CD4-positive, alpha-beta T cell treated with Interleukin-4 for 4 hours (primary cell): Measurements from ENCODE around the gene UNCX.

Experiments used
- DNase-seq: peaks from one replicate; pipeline ENCODE4 v3.0.0-alpha.2; 2020

UNCX gene

DNA sequence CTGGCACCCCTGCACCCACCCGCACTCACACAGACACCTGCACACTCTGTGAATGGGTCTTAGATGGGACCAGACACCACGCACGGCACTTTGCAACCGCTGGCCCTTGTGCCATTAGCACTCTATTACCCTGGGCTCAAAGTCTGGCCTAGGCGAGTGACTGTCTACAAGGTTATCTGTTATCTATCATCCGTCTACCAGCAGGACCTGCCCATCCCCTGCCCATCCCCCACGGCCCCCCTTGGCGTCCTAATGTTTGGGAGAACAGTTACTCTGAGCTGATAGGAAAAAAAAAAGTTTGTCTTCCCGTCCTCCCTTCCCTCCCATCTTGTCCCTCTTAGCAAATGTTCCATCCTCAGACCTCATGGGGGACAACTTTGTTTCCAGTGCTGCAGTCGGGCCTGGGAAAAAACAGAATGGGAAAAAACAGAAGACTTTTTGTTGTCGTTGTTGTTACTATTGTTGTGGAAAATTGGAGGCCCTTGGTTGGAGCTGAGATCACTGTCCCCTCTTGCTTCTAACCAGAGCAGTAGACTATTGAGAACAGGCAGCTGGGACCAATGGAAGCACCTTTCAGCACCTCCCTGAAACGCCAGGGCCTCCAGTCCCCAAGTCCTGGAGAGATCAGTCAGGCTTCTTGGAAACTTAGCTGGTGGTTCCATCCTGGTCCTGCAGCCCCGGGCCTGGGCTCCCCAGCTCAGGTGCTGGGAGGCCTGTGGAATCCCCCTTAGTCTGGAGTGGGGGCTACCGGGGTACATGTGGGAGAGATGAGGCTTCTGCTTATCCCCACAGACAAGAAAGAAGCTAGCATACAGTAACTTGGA, 12.2 kb downstream of the UNCX start:
- DNase-seq, result no peak

DNA sequence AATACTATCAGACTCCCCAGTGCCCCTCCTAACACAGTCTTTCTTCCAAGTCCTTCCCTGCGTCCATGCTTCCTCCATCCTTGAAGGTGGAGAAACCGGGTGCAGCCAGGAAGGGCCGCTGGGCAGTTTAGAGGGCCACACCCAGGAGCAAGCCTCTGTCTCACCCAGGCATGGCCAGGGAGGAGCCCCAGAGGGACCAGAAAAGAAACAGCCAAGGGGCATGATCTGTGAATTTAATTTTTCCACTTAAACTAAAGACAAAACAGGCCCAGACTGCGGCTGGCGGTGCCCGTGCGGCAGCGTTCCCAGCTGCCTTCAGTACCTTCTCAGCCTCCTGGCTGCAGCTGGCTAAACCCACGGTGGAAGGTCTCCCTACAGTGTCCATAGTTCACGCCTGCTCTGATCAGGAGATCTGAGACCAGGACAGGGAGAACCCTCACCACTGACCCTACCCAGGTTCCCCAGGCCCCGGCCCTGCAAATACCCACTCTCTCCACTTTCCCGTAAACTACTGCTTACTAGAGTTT, 12.9 kb downstream of the UNCX start:
- DNase-seq, result no peak

DNA sequence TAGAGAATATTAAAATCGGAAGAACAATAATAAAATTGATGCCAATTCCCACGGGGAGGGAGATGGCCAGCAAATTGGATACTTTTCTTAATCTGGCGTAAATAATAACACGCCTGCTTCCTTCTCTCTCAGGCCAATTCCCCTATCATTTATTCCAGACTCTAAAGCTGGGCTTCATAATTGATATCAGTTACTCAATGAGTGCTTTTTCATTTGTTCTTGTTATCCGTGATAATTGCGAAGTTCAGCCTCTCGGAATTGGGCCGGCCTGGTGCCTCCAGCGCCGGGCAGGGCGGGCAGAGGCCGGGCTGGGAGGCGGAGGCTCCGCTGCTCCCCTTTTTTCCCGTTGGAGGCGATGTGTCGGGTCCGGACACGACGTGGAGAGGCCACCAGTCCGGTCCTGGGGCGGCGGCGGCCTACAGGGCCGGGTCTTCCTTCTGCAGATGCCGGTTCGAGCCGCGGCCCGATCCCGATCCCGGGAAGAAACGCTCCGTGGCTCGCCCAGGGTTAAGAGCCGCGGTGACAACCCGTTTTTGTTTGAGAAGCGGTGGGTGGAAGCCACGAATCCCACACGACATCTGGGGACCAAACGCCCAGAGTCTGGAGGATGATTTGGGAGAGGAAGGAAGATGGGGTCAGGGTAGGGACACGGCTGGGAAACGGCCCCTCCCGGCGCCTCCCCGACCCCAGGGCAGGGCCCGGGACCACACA, 13.6 kb downstream of the UNCX start:
- no peak for DNase-seq

DNA sequence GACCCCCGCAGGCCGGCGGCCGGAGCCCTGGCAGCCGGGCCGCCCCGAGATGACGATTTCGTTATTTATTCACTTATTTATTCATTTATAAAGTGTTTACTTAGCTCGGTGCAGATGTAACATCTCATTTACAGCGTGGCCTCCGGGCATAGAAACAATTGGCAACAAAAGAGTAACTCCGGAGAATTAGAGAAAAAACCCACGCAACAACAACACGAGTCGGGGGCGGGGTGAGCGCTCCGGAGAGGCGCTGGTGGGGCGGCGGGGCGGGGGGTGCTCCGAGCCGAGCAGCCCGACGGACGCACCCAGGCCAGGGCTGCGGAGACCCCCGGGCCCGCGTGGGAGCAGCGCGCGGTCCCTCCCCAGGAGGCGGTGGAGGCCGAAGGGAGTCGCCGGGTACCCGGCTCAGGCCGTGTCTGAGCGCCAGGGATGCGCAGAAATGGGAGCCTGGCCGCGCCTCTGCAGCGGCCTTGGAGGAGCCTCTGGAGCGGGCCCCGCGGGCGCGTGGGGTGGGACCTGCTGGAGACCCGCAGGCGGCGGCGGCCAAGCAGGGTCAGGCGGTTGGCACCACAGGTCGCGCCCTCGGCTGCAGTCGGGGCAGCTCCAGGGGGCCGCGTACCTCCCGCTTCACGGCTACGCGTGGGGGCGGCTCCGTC, 14.3 kb downstream of the UNCX start:
- no peak for DNase-seq

DNA sequence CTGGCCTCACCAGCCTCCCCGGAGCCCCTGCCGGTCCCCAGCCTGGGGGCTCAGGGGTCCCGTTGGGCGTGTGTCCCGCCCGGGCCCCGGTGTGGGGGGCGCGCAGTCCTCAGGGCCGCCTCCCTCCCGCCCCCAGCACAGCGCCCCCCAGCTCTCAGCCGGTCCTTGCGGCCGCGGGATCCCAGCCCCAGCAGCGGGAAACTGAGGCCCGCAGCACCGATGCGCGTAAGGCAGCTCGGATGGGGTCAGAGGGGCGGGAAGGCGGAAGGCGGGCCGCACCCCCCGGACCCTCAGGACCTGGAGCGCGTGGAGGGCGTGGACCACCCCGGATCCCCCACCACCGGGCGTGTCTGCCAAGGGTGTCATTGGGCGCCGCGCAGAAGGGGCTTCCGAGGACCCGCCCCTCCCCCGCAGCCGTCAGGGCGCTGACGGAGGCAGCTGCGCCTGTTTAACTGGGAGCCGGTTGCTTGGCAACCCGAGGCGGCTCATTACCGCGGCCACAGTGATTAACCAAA, 14.9 kb downstream of the UNCX start:
- DNase-seq, result no peak

DNA sequence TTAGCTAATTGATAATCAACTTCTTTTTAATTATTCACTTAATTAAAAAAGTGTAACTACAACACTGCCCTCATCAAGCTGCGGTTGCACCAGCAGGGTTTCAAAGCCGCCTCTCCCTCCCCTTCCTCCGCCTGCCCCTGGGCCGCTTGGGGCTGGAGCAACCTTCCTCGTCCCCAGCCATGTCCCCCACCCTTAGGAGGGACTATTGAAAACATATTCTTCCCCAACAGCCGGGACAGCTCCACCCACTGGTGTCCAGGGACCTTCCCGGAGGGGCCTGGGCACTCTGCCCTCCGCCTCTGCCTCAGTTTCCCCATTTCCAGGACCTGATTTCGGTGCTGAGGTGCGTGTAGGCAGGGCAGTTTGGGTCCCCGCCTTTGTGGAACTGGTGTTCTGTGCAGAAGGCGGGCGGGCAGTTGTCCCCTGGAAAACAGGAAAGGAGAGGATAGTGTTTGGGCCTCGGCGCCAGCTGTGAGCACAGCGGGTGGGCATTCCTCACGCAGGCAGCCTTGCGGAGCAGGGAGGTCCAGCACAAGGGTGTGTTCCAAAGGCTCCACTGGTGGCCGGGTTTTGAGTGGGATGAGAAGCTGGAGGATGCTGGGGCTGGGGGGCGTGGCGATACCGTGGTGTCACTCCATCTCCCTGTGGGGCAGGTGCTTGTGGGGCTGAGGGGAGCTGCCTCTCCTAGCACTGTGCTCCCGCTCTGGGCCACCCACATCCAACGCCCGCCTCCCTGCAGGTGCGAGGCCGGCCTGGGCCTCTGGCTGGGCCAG, 15.7 kb downstream of the UNCX start:
- no peak for DNase-seq

DNA sequence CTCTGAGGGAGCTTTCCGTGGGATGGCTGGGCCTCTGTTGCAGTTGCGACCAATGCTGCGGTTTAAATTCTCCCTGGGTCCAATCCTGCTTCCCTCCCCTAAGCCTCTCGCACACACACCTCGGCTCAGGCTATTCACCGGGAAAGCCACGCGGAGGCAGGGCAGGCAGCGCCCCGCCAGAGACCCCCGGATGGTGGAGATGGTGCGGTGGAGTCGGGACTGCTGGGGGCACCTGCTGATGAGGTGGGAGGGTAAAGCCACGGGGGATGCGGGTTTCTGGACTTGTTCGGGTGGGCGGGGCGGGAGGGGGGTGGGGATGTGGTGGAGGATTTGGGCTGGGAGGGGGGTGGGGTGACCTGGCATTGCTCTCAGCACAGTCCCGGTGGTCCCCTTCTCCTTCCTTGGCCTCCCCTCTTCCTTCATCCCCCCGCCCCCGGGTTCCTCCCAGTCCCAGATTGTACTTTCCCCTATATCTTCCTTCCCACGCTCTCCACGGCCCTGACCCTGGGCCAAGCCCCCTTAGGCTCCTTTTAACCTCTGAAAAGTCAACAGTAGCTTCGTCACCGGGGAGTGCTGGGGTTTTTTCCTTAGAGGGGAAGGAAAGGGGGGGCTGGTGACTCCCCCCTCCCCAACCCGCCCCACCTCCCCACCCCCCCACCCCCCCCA, 16.4 kb downstream of the UNCX start:
- DNase-seq, result no peak

DNA sequence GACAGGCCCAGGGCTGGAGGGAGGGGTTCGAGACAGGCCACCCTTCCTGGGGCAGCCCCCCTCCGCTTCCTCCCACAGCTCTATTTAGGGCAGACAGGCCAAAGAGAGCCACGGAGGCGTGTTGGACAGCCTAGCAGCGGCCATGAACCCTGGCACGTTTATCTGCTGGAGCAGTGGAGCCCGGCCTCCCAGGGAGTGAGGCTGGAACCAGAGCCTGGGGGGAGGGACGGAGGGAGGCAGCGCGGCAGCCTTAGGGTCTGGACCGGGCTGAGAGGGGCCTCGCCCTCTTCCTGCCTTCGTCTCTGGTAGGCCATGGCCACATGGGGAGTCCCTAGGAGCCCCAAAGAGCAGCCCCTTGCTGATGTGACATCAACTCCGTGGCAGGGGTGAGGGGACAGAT, 17.1 kb downstream of the UNCX start:
- DNase-seq, result no peak

DNA sequence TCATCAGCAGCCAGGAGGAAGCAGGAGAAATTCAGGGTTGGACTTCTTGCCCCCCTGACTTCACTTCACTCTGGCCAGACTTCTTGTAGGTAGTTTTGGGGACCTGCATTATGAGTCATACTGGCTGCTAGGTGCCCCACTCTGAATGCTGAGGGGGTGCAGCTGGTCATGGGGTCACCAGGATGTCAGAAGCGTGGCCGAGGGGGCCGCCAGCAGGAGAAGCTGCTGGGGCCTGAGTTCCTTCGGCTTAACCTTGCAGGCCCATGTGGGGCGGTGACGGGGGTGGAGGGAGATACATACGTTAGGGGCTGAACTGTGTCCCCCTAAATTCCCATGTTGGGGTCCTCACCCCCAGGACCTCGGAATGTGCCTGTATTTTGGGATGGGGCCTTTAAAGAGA, 18.2 kb downstream of the UNCX start:
- no peak for DNase-seq

DNA sequence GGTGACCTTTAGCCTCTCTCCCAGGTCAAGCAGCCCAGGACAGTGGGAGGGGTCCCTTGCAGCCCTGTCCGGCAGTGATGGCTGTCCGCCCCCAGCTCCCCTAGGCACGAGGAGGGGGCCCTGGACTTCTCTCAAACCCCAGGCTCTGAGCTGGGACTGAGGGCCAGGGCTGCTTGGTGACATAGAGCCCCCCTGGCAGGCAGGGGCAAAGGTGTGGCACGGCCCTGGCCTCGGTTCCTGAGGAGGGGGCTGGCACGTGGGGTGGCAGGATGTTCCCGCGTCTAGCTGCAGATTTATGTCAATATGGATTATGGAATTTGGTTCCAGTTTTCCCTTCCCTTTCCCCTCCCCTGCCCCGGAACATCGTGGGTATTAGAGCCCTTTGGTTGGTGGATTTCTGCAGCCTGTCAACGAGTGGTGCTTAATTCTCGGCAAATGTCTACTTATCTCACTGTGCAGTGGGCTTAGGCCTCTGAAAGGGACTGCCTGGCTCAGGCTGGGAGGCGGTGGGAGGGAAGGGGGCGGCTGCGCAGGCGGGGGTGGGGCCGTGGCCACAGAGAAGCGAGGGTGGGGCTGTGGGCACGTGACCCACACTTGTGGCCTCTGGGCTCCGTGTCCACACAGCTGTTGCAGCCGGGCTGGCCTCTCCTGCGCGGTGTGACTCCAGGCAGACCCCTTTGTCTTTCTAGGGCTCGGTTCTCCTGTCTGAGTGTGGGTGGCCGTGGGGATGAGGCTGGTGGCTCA, 19.3 kb downstream of the UNCX start:
- no peak for DNase-seq

DNA sequence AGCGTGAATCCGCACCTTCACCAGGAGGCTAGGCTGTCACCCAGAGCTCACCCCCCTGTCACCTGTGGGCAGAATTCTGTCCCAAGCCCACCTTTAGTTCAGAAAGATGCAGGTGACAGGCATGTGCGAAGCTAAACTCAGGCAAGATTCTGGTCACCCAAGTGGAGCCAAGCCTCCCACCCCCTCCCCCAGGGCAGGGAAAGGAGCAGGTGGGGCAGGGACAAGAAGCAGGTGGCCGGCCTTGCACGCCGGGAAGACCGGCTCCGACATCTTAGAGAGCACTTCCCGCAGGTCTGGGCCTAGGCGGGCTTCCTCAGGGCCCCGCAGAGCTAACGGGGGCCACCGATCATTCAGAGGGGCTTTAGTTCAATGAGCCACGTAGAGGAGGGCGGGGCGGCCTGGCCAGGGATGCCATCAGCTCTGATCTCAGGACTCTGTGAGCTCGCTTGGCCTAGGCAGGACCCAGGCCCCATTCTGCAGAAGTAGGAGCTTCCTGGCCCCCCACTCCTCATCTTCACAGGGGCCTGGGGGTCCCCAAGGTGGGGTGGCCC, 19.9 kb downstream of the UNCX start:
- DNase-seq, result no peak

DNA sequence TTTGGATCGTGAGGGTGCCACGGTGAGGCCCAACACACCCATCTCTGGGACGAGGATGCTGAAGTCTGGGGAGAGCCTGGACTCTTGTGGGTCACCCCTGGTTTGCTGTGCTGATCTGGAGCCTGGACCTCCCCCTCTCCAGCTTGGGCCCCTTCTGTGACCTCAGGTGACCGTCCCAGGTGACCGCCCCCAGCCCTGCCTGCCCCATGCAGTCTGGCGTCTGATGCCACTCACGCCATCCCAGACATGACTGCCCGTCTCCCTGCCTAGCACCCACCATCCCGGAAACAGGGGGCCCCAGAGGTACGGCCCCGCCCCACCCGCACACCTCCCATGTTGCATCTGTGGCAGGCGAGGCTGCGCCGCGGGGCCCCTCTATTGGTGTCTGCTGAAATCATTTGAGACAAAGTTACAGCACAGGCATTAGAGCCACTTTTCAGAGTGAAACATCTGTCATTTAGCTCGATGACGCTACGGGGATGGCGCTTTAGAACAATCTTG, 21.1 kb downstream of the UNCX start:
- no peak for DNase-seq

DNA sequence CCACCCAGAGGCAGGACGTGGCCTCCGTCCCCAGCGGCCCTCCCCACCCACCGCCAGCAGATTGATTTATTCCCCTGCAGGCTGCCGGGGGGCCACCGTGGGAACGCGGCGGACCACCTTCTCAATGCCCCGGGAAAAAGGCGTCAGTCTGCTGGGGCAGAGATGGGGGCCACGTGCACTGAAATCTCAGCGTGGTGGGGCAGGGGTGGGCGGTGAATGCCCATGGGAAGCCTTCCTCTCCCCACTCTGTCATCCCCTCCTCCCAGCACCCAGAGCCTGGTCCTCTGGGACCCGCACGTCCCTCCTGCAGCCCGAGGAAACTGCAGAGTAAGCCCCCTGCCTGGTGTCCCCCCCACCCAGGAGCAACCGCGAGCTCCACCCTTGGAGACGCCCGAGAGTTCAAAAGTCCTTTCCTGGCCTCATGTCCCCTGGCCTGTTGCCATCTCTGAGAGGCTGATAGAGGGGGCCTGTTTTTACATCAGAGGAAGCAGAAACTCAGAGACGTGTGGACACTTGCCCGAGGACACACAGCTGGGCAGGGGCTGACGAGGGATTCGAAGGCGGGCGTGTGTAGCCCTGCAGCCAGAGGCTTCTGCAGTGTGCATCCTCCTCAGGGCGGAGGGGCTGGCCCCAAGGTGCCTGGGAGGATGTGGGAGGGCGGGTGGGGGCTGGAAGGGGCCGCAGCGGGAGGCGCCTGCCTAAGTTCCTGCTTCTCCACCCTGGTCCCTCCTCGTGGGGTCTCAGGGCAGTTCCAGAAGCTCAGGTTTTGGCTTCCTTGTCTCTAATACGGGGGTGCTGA, 21.8 kb downstream of the UNCX start:
- DNase-seq, result no peak

DNA sequence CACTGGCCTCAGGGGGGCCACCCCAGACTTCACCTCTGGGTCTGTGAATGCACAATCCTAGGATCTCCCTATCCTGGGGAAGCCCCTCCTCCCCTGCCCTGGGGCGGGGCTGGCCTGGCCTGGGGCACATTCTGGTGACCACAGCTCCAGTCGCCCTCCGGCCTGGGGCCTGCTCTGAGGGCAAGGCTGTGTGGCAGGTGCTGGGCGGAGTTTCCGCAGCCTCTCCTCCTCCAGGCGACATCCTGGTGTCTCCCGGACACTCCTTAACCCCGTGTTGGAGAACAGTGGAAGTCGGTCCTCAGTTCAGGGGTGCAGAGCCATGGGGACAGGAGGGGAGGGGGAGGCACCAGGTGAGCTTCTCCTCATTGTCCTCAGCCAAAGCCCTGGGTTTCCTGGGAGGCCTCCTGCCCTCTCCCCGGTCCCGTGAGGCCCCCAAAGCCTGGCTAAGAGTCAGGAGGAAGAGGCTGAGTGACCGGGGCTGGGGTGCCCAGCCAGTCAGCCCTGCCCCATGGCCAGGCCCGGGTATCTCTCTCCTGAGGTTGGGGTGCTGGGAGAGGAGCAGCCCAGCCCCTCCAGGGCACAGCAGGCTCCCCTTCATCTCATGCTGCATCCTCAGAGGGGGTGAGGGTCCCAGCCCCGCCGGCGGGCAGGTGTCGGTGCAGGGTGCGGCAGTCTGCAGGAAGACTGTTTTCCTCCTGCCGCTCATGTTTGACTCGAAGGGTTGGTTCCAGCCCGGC, 22.6 kb downstream of the UNCX start:
- DNase-seq, result no peak

DNA sequence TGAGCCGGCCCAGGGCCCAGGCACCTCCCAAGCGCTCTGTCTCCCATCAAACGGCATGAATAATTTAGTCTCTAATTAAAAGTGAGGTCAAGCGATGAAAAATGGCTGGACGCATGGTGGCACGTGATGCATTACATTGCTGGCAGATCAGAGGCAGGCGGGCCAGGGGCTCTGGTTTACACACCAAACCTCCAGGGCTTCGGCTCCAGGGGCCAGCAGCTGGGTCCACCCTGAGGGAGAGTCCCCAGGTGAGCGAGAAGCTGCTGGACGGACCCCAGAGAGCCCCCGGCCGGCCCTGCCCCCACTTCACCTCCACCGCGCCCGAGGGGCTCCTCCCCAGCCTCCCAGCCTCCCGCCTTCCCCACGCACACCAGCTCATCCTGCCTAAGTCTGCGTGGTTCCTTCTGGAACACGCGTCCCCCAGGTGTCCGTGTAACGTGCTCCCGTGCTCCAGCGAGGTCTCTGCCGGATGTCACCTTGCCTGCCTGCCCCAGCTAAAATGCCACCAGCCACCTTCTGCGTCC, 23.2 kb downstream of the UNCX start:
- no peak for DNase-seq

DNA sequence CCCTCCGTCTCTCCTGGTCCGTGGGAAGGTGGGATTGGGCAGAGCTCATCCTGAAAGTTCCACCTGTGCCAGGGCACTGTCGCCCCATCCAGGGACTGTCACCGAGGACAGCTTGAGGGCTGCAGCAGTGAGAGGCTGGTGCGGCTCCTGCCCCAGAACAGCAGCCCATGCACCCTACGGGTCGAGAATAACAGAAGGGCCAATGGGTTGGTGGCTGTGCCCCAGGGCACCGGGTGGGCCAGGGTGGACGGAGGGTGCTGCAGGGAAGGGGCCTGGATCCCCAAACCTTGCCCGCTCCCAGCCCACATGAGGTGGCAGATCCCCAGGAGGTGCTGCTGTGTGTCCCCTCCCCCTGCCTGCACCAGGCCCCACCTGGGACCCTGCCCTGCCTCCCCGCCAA, 23.9 kb downstream of the UNCX start:
- no peak for DNase-seq

DNA sequence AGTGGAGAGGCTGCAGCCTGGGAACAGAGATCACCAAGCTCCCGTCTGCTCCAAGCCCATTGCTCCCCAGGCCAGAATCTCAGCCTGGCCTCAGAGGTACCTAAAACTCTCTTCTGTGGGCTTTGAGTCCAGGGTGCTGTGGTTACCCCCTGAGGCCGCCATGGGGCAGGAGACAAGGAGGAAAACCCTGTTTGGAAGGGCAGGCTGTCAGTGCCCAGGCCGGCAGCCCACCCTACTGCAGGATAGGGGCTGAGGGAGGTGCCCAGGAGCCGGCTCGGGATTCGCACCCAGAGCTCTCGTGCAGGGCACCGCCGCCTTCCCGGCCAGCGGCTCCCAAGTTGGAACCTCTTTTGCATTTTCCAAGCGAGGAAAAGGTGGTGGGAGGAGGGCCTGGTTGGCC, 24.5 kb downstream of the UNCX start:
- no peak for DNase-seq

DNA sequence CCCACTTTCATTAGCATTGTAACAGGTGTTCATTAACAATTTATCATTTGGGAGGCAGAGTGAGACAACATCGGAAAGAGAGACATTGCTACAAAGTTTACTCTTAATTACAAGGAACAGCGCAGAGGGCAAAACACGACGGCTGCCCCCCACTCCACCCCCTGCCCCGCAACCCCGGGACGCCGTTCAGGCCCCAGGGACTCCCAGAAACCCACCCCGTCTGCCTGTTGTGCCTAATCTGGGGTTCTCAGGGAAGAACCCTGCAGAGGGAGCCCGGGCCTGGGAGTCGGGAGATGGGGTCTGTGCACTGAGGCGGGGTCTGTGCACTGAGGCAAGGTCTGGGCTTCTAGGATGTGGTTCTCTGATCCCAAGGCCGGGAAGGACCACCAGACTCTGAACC, 25.2 kb downstream of the UNCX start:
- DNase-seq, result no peak

DNA sequence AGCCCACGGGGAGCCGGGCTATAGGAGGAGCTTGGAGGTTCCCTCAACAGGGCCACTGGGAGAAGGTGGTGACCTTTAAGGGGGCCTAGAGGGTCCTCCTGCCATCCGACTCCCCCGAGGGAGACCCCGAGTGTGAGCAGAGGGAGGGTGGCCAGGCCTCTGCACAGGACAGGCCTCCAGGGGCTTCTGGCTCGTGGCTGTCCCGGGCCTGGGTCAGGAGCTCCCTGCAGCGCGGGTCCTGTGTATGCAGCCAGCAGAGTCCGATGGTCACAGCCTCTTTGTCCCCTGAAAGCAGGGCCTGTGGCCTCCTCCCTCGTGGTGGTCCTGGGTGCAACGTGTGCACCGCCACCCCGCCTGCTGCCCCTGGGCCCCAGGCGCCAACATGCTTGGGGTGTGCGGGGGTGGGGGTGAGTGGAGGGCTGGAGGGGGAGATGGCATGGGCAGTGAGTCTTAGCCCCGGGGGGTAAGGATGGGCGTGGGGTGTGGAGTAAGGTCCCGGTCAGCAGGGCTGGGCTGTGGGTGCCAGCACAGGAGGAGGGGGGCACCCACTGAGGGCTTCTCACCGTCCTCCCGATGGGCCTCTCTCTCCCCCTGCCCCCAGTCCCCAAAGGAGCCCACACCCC, 27.1 kb downstream of the UNCX start:
- no peak for DNase-seq
